ENCODE measurements around the gene ASCL5. TPM values are rescaled to one million over a fixed set of nuclear protein-coding genes. Genes with fewer than 3 reads are reported as not detected.

ASCL5 gene
- total RNA-seq, 1 experiment from 2014 or later, result 0.15 TPM

GRCh38 chr1:201112926-201113325 is 14.1 kb downstream of the ASCL5 start:
- no peak for DNase-seq (ENCODE audit: extremely low read depth, low read depth)

- DNase-seq (ENCODE audit: extremely low read depth, low read depth), result no peak
These were observed 14.7 kb downstream of the ASCL5 start, which contains the start of gene CACNA1S for GRCh38 chr1:201112173-201112731. TSS of gene CACNA1S (minus strand) at chr1:201112426. CDS start at chr1:201112339, 87 bp downstream.

GRCh38 chr1:201111672-201112071 is 15.3 kb downstream of the ASCL5 start:
- DNase-seq (ENCODE audit: extremely low read depth, low read depth), result no peak

- DNase-seq (ENCODE audit: extremely low read depth, low read depth), result no peak
These were observed 15.8 kb downstream of the ASCL5 start for GRCh38 chr1:201111156-201111555.

- DNase-seq (ENCODE audit: extremely low read depth, low read depth), result no peak
These were observed 16.4 kb downstream of the ASCL5 start for GRCh38 chr1:201110616-201111015.

GRCh38 chr1:201110138-201110537 is 16.8 kb downstream of the ASCL5 start:
- DNase-seq (ENCODE audit: extremely low read depth, low read depth), result no peak

GRCh38 chr1:201109651-201110050 is 17.3 kb downstream of the ASCL5 start:
- no peak for DNase-seq (ENCODE audit: extremely low read depth, low read depth)

- DNase-seq (ENCODE audit: extremely low read depth, low read depth), result no peak
These were observed 18.4 kb downstream of the ASCL5 start for GRCh38 chr1:201108614-201109013.

GRCh38 chr1:201105688-201106087 is 21.3 kb downstream of the ASCL5 start:
- no peak for DNase-seq (ENCODE audit: extremely low read depth, low read depth)

GRCh38 chr1:201104141-201104540 is 22.8 kb downstream of the ASCL5 start:
- DNase-seq (ENCODE audit: extremely low read depth, low read depth), result no peak

GRCh38 chr1:201103666-201104065 is 23.3 kb downstream of the ASCL5 start:
- no peak for DNase-seq (ENCODE audit: extremely low read depth, low read depth)

GRCh38 chr1:201100169-201100930 is 26.6 kb downstream of the ASCL5 start:
- DNase-seq (ENCODE audit: extremely low read depth, low read depth), result no peak

GRCh38 chr1:201098992-201099677 is 27.8 kb downstream of the ASCL5 start:
- DNase-seq (ENCODE audit: extremely low read depth, low read depth), result no peak

- DNase-seq (ENCODE audit: extremely low read depth, low read depth), result no peak
These were observed 29.8 kb downstream of the ASCL5 start for GRCh38 chr1:201096977-201097856.

- DNase-seq (ENCODE audit: extremely low read depth, low read depth), result no peak
These were observed 30.9 kb downstream of the ASCL5 start for GRCh38 chr1:201096041-201096461.

GRCh38 chr1:201095581-201095980 is 31.4 kb downstream of the ASCL5 start:
- DNase-seq (ENCODE audit: extremely low read depth, low read depth), result no peak

GRCh38 chr1:201094832-201095231 is 32.2 kb downstream of the ASCL5 start:
- DNase-seq (ENCODE audit: extremely low read depth, low read depth), result no peak

- DNase-seq (ENCODE audit: extremely low read depth, low read depth), result no peak
These were observed 33.0 kb downstream of the ASCL5 start for GRCh38 chr1:201093962-201094361.

GRCh38 chr1:201093561-201093960 is 33.4 kb downstream of the ASCL5 start:
- no peak for DNase-seq (ENCODE audit: extremely low read depth, low read depth)

GRCh38 chr1:201092738-201093137 is 34.2 kb downstream of the ASCL5 start:
- no peak for DNase-seq (ENCODE audit: extremely low read depth, low read depth)

GRCh38 chr1:201091256-201091655 is 35.7 kb downstream of the ASCL5 start:
- DNase-seq (ENCODE audit: extremely low read depth, low read depth), result no peak

All from NCI-H460 (cell line).